ENCODE data around the gene GINS2. TPM values are rescaled to one million over a fixed set of nuclear protein-coding genes. Genes with fewer than 3 reads are reported as not detected.

GINS2 gene
- total RNA-seq, 1 experiment from 2014 or later: 40.1 TPM

GRCh38 chr16:85627526-85628264 is 61.1 kb downstream of the GINS2 start:
- DNase-seq (ENCODE audit: low read depth): no peak

GRCh38 chr16:85627089-85627488 is 61.7 kb downstream of the GINS2 start:
- no peak for DNase-seq (ENCODE audit: low read depth)

Small RNAs within 50 kb of the gene (small RNA-seq; reads per million reads assigned to genes)
- not detected for gene RN7SL381P

Other genes with a start within 250 kb of the GINS2 start
- gene GSE1, start 75.6 kb downstream of the GINS2 start, total RNA-seq (2014; rRNA removed; shearing (Covaris generic)): 6.3 and 10.1 TPM in 2 replicates
- 46.0 and 55.2 TPM in 2 replicates for gene C16orf74, start 62.1 kb upstream of the GINS2 start, total RNA-seq (2014; rRNA removed; shearing (Covaris generic))
- gene EMC8, start 110.6 kb upstream of the GINS2 start, total RNA-seq (2014; rRNA removed; shearing (Covaris generic)): 121 and 158 TPM in 2 replicates
- gene COX4I1, start 110.7 kb upstream of the GINS2 start, total RNA-seq (2014; rRNA removed; shearing (Covaris generic)): 611 and 705 TPM in 2 replicates
- 0.23 TPM in 1 of 2 replicates, not detected in the other for gene IRF8, start 210.2 kb upstream of the GINS2 start, total RNA-seq (2014; rRNA removed; shearing (Covaris generic))